HEK293T (cell line): ENCODE data around the gene CFAP100.

Experiments used
- ARNT ChIP-seq: fragments of 450-650 bp; IDR thresholded peaks from 2 replicates; pipeline ENCODE4 v1.6.1; 2017; ENCODE audit warnings: mild to moderate bottlenecking
- BHLHE40 ChIP-seq: fragments of 450-650 bp; IDR thresholded peaks from 2 replicates; pipeline ENCODE4 v1.6.1; 2016; ENCODE audit warnings: mild to moderate bottlenecking, moderate library complexity, borderline replicate concordance
- FOXA1 ChIP-seq: fragments of 450-650 bp; IDR thresholded peaks from 2 replicates; pipeline ENCODE4 v1.6.1; 2016; ENCODE audit warnings: mild to moderate bottlenecking
- FOXK2 ChIP-seq: fragments of 450-650 bp; IDR thresholded peaks from 2 replicates; pipeline ENCODE4 v1.6.1; 2016; ENCODE audit warnings: mild to moderate bottlenecking
- FOXM1 ChIP-seq: fragments of 450-650 bp; IDR thresholded peaks from 2 replicates; pipeline ENCODE4 v1.6.1; 2017; ENCODE audit warnings: mild to moderate bottlenecking, borderline replicate concordance
- HDGF ChIP-seq: fragments of 450-650 bp; IDR thresholded peaks from 2 replicates; pipeline ENCODE4 v1.6.1; 2017; ENCODE audit warnings: antibody characterized with exemption, borderline replicate concordance
- SP1 ChIP-seq: fragments of 450-650 bp; IDR thresholded peaks from 2 replicates; pipeline ENCODE4 v1.6.1; 2017
- TARDBP ChIP-seq: fragments of 450-650 bp; IDR thresholded peaks from 2 replicates; pipeline ENCODE4 v1.6.1; 2016
- TF ChIP-seq, protein P1 (sequence below): fragments of 450-650 bp; IDR thresholded peaks from 2 replicates; pipeline ENCODE4 v1.6.1; 2016

DNA sequence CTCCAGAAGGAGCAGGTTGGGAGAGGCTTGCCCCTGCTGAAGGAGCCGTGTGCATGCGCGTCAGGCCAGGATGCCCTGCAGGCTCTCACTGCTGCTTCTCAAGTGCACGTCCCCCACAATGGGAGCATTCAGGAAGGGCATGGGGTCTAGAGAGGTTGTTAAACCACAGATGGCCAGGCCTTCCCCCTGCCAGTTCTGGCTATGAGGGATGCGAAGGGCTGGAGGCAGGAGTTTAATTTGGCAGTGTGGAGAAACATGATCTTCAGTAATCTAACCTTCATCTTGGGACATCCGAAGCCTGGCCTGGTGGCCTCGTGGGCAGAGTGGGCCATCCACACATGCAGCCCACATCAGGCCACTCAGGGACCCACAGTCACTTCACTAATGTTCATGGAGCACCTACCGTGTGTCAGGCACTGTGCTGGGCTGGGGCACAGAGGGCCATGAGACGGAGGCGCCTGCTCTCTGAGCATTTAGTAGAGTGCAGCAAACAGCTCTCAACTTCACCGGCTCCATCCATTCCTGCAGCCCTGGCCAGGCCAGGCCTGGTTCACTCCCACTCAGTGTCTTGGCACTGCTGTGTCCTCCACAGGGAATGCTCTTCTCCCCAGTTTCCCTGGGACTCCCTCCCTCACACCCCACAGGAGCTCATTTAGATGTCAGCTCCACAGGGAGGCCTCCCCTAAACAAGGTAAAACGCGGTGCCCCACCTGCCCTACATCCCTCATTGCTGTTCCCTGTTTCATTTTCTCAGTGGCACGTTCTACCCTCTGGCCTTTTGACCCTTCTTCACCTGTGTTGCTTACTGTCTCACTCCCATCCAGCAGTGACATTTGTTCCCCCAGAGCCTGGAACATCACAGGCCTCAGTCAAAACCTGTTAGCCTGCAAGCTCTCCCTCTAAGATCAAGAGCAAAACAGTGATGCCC is 4.0 kb downstream of the CFAP100 start:
- TF ChIP-seq SP1 (no peak), FOXA1 (no peak), FOXK2 (no peak), BHLHE40 (no peak), ARNT (no peak), TARDBP (no peak), FOXM1 (no peak), HDGF (no peak)
- TF ChIP-seq, protein P1, sequence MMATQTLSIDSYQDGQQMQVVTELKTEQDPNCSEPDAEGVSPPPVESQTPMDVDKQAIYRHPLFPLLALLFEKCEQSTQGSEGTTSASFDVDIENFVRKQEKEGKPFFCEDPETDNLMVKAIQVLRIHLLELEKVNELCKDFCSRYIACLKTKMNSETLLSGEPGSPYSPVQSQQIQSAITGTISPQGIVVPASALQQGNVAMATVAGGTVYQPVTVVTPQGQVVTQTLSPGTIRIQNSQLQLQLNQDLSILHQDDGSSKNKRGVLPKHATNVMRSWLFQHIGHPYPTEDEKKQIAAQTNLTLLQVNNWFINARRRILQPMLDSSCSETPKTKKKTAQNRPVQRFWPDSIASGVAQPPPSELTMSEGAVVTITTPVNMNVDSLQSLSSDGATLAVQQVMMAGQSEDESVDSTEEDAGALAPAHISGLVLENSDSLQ, result no peak
